K562 (cell line): Measurements from ENCODE around the gene ACTL6A. TPM values are rescaled to one million over a fixed set of nuclear protein-coding genes. Genes with fewer than 3 reads are reported as not detected.
A peak's percentile ranks its signal among the peaks of the same experiment; 100 is the strongest.

Experiments
- CBFA2T2 ChIP-seq: fragments of 450-650 bp; conservative IDR thresholded peaks from 2 replicates; pipeline ENCODE4 v1.6.1; 2017; ENCODE audit warnings: mild to moderate bottlenecking
- DPF2 ChIP-seq: fragments of 450-650 bp; IDR thresholded peaks from 2 replicates; pipeline ENCODE4 v1.6.1; 2016
- ESRRA ChIP-seq: fragments of 450-650 bp; IDR thresholded peaks from 2 replicates; pipeline ENCODE4 v1.6.1; 2014; ENCODE audit warnings: low read depth, mild to moderate bottlenecking, moderate library complexity, borderline replicate concordance
- KDM5B ChIP-seq: fragments of 200-600 bp; sonication (generic); IDR thresholded peaks from 2 replicates; pipeline ENCODE4 v1.6.1; 2012; ENCODE audit warnings: low read depth, mild to moderate bottlenecking, moderate library complexity, low read length, control low read depth, inconsistent platforms; ENCODE audit not compliant: insufficient replicate concordance
- NONO ChIP-seq, 2 experiments: fragments of 200-400 bp in 1 of 2; fragments of 450-650 bp in 1 of 2; formaldehyde crosslinking in 1 of 2; IDR thresholded peaks; 2 replicates each; pipeline ENCODE4 v1.6.1; 2017; ENCODE audit warnings: low read depth in 2 of 2, mild to moderate bottlenecking in 2 of 2, moderate library complexity in 2 of 2, low read length in 1 of 2
- NR1H2 ChIP-seq: sonication (generic); formaldehyde crosslinking; IDR thresholded peaks from 2 replicates; pipeline ENCODE4 v1.4.0; 2020; ENCODE audit warnings: mild to moderate bottlenecking, missing genetic modification reagents
- PATZ1 ChIP-seq: fragments of 250-450 bp; sonication (Bioruptor Pico); IDR thresholded peaks from 2 replicates; pipeline ENCODE4 v1.5.0; 2020; ENCODE audit warnings: mild to moderate bottlenecking, borderline replicate concordance
- PPARD ChIP-seq: fragments of 250-450 bp; sonication (Bioruptor Pico); IDR thresholded peaks from 2 replicates; pipeline ENCODE4 v1.8.0; 2022; ENCODE audit warnings: inconsistent platforms, mild to moderate bottlenecking, moderate library complexity
- RHOXF2B ChIP-seq: fragments of 250-450 bp; sonication (Bioruptor Pico); conservative IDR thresholded peaks from 2 replicates; pipeline ENCODE4 v1.5.1; 2021
- SIX5 ChIP-seq, 2 experiments: IDR thresholded peaks; 2 replicates each; pipeline ENCODE4 v1.6.1; 2011; ENCODE audit warnings: low read length in 2 of 2, borderline replicate concordance in 1 of 2, low read depth in 1 of 2, mild to moderate bottlenecking in 1 of 2, moderate library complexity in 1 of 2; ENCODE audit not compliant: insufficient read depth in 1 of 2
- SMARCE1 ChIP-seq: fragments of 450-650 bp; IDR thresholded peaks from 2 replicates; pipeline ENCODE4 v1.7.1; 2016; ENCODE audit warnings: mild to moderate bottlenecking
- SP1 ChIP-seq: sonication (generic); formaldehyde crosslinking; IDR thresholded peaks from 2 replicates; pipeline ENCODE4 v1.8.1; 2022; ENCODE audit warnings: mild to moderate bottlenecking, missing genetic modification reagents
- ZBED1 ChIP-seq: IDR thresholded peaks from 2 replicates; pipeline ENCODE4 v1.6.1; 2014
- ZBTB17 ChIP-seq: fragments of 450-650 bp; formaldehyde crosslinking; IDR thresholded peaks from 2 replicates; pipeline ENCODE4 v1.4.0; 2020; ENCODE audit warnings: mild to moderate bottlenecking
- ZNF124 ChIP-seq: sonication (generic); formaldehyde crosslinking; IDR thresholded peaks from 2 replicates; pipeline ENCODE4 v1.8.1; 2022; ENCODE audit warnings: missing genetic modification reagents
- ZNF212 ChIP-seq: fragments of 450-650 bp; formaldehyde crosslinking; IDR thresholded peaks from 2 replicates; pipeline ENCODE4 v1.4.0; 2020; ENCODE audit warnings: mild to moderate bottlenecking
- ZNF717 ChIP-seq: fragments of 250-450 bp; sonication (Bioruptor Pico); IDR thresholded peaks from 2 replicates; pipeline ENCODE4 v1.5.0; 2021
- ZNF75A ChIP-seq: fragments of 450-650 bp; formaldehyde crosslinking; IDR thresholded peaks from 2 replicates; pipeline ENCODE4 v1.4.0; 2020; ENCODE audit warnings: mild to moderate bottlenecking
- ZNF780A ChIP-seq: fragments of 250-450 bp; sonication (Bioruptor Pico); IDR thresholded peaks from 2 replicates; pipeline ENCODE4 v1.5.0; 2021; ENCODE audit warnings: mild to moderate bottlenecking
- ZNF79 ChIP-seq: fragments of 250-450 bp; sonication (Bioruptor Pico); IDR thresholded peaks from 2 replicates; pipeline ENCODE4 v1.4.0; 2020; ENCODE audit warnings: low read depth, mild to moderate bottlenecking, moderate library complexity
- polyA plus RNA-seq, 8 experiments: library from polyadenylated mRNA; depleted of rRNA in 4 of 8; stranded (reverse) in 5 of 8; unstranded in 3 of 8; fragments of >200 nt; fragmentation: Nextera tagmentation in 2 of 8; fragmentation: Illumina TruSeq in 1 of 8; extraction: Ambion mirVana in 2 of 8; extraction: Trizol in 1 of 8; gene quantifications; 2 replicates each; pipeline versions ENCODE4 v1.2.1 to v1.2.3, GENCODE V29; 2011 to 2014; ENCODE audit warnings: inconsistent platforms in 1 of 8, missing spikeins in 1 of 8
- total RNA-seq, 7 experiments: library from RNA; depleted of rRNA in 6 of 7; stranded (reverse); fragments of >200 nt in 6 of 7; fragmentation: Illumina TruSeq in 2 of 7; extraction: Trizol in 2 of 7; gene quantifications; 2 replicates each; pipeline versions ENCODE4 v1.2.1 to v1.2.3, GENCODE V29; 2011 to 2021; ENCODE audit warnings: low replicate concordance in 1 of 7
- TF ChIP-seq, protein P1 (sequence below): fragments of 250-450 bp; sonication (Bioruptor Pico); IDR thresholded peaks from 2 replicates; pipeline ENCODE4 v1.4.0; 2020; ENCODE audit warnings: mild to moderate bottlenecking, moderate library complexity
- TF ChIP-seq, protein P2 (sequence below): sonication (generic); IDR thresholded peaks from 2 replicates; pipeline ENCODE4 v1.6.1; 2016
- TF ChIP-seq, protein P3 (sequence below): sonication (generic); formaldehyde crosslinking; IDR thresholded peaks from 2 replicates; pipeline ENCODE4 v1.8.1; 2023; ENCODE audit warnings: mild to moderate bottlenecking, missing genetic modification reagents

ACTL6A gene
- total and polyA plus RNA-seq, 9 of the 15 experiments (the other 6 are each of a cell fraction or from before 2014, with no cell fraction given) = 107 to 243 (median 157) TPM

DNA sequence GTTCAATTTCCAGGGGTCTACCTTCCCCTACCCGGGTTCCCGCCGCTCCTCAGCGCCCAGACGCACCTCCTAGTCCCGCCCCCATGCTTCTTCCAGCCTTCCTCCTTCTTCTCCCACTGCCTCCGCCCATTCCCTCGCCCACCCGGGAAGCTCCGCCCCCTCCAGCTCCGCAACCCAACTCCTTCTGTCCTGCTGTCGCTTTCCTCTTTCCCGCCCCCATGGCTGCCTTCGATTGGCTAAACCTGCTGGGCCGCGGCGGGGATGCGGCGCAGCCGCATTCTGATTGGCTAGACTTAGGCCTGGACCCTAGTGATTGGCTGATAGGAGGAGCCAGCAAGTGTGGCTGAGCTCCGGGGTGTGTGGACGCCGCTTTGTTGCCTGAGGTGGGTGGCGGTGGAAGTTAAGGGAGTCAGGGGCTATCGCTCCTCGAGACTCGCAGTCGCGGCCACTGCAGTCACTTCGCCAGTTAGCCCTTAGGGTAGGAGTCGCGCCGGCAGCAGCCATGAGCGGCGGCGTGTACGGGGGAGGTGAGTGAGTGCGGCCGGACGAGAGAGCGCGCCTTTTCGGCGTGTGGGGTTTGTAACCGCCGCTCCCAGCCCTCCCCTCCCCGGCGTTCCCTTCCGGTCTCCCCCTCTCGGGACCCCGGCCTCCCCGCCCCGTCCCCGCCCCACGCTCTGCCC, at the start of gene ACTL6A (continued):
- TF ChIP-seq RHOXF2B = no peak
- no peak for TF ChIP-seq PPARD
- peak; percentile 48; the same call in 1 of the 2 replicates for TF ChIP-seq ZNF75A (CRISPR knock-in tag)
- no peak for TF ChIP-seq ZNF212
- TF ChIP-seq ZNF79 = no peak
- TF ChIP-seq SIX5 (IDR thresholded peaks at IDR 0.05; ENCODE audit: borderline replicate concordance in 1 of 2, insufficient read depth in 1 of 2, low read depth in 1 of 2, low read length in 2 of 2) = no peak
- TF ChIP-seq ZNF717 (CRISPR knock-in tag) = no peak
- TF ChIP-seq, protein P1, sequence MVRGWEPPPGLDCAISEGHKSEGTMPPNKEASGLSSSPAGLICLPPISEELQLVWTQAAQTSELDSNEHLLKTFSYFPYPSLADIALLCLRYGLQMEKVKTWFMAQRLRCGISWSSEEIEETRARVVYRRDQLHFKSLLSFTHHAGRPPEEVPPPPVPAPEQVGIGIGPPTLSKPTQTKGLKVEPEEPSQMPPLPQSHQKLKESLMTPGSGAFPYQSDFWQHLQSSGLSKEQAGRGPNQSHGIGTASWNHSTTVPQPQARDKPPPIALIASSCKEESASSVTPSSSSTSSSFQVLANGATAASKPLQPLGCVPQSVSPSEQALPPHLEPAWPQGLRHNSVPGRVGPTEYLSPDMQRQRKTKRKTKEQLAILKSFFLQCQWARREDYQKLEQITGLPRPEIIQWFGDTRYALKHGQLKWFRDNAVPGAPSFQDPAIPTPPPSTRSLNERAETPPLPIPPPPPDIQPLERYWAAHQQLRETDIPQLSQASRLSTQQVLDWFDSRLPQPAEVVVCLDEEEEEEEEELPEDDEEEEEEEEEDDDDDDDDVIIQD (CRISPR knock-in tag) = no peak
- no peak for TF ChIP-seq CBFA2T2
- TF ChIP-seq ZBTB17 (CRISPR knock-in tag) = 0 out of 2 replicates have a peak, but pooled peaks have one; percentile 37
- TF ChIP-seq, protein P2, sequence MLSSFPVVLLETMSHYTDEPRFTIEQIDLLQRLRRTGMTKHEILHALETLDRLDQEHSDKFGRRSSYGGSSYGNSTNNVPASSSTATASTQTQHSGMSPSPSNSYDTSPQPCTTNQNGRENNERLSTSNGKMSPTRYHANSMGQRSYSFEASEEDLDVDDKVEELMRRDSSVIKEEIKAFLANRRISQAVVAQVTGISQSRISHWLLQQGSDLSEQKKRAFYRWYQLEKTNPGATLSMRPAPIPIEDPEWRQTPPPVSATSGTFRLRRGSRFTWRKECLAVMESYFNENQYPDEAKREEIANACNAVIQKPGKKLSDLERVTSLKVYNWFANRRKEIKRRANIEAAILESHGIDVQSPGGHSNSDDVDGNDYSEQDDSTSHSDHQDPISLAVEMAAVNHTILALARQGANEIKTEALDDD = no peak
- TF ChIP-seq NR1H2 (CRISPR knock-in tag) = no peak
- no peak for TF ChIP-seq NONO (IDR thresholded peaks at IDR 0.05; ENCODE audit: low read depth in 2 of 2, low read length in 1 of 2)
- no peak for TF ChIP-seq ZBED1
- TF ChIP-seq SP1 (CRISPR knock-in tag) = peak; percentile 86
- no peak for TF ChIP-seq PATZ1 (CRISPR knock-in tag)
- no peak for TF ChIP-seq ZNF780A (CRISPR knock-in tag)
- TF ChIP-seq DPF2 = peak; percentile 12; the same call in 1 of the 2 replicates
- no peak; the same call in 1 of the 2 replicates for TF ChIP-seq ESRRA
- TF ChIP-seq, protein P3, sequence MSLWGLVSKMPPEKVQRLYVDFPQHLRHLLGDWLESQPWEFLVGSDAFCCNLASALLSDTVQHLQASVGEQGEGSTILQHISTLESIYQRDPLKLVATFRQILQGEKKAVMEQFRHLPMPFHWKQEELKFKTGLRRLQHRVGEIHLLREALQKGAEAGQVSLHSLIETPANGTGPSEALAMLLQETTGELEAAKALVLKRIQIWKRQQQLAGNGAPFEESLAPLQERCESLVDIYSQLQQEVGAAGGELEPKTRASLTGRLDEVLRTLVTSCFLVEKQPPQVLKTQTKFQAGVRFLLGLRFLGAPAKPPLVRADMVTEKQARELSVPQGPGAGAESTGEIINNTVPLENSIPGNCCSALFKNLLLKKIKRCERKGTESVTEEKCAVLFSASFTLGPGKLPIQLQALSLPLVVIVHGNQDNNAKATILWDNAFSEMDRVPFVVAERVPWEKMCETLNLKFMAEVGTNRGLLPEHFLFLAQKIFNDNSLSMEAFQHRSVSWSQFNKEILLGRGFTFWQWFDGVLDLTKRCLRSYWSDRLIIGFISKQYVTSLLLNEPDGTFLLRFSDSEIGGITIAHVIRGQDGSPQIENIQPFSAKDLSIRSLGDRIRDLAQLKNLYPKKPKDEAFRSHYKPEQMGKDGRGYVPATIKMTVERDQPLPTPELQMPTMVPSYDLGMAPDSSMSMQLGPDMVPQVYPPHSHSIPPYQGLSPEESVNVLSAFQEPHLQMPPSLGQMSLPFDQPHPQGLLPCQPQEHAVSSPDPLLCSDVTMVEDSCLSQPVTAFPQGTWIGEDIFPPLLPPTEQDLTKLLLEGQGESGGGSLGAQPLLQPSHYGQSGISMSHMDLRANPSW (CRISPR knock-in tag) = no peak
- TF ChIP-seq KDM5B = peak; percentile 84
- TF ChIP-seq ZNF124 (CRISPR knock-in tag) = no peak
- no peak for TF ChIP-seq SMARCE1
